ENCODE results near the gene ATP5F1D. TPM values are rescaled to one million over a fixed set of nuclear protein-coding genes. Genes with fewer than 3 reads are reported as not detected.

The ATP5F1D gene
- total RNA-seq, 1 experiment from 2014 or later, result 102 TPM

GRCh38 chr19:1235625-1236538 is 5.7 kb upstream of the ATP5F1D start:
- no peaks in the 10 kb centered on the region for H4K20me1 ChIP-seq (ENCODE audit: low read length)
- intact Hi-C loops (cut with micrococcal nuclease), result no loop called here
- H3K27me3 ChIP-seq (ENCODE audit: low read length), result no peaks in the 10 kb centered on the region
- H3F3A ChIP-seq (ENCODE audit: low read length, unreplicated experiment), result no peaks in the 10 kb centered on the region
- H3K79me2 ChIP-seq (ENCODE audit: low read length), result peaks cover under 1% of the 10 kb centered on the region; the same call in 1 of the 2 replicates
- peak overlapping the region; percentile 84 for H3K4me2 ChIP-seq (ENCODE audit: low read length)
- TF ChIP-seq EZH2 (IDR thresholded peaks at IDR 0.05; ENCODE audit: low read length, unreplicated experiment) (no peak), EZH2phosphoT487 (IDR thresholded peaks at IDR 0.05; ENCODE audit: borderline replicate concordance, low read length) (no peak)
- TF ChIP-seq, protein P1, sequence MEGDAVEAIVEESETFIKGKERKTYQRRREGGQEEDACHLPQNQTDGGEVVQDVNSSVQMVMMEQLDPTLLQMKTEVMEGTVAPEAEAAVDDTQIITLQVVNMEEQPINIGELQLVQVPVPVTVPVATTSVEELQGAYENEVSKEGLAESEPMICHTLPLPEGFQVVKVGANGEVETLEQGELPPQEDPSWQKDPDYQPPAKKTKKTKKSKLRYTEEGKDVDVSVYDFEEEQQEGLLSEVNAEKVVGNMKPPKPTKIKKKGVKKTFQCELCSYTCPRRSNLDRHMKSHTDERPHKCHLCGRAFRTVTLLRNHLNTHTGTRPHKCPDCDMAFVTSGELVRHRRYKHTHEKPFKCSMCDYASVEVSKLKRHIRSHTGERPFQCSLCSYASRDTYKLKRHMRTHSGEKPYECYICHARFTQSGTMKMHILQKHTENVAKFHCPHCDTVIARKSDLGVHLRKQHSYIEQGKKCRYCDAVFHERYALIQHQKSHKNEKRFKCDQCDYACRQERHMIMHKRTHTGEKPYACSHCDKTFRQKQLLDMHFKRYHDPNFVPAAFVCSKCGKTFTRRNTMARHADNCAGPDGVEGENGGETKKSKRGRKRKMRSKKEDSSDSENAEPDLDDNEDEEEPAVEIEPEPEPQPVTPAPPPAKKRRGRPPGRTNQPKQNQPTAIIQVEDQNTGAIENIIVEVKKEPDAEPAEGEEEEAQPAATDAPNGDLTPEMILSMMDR (conservative IDR thresholded peaks at IDR 0.05; ENCODE audit: low read depth, low read length), result no peak
- DNase-seq (peak; percentile 45), ATAC-seq (peak; percentile 39)
- H3K9me3 ChIP-seq (ENCODE audit: low read length), result no peaks in the 10 kb centered on the region
- no peak overlapping the region for H3K27ac ChIP-seq (ENCODE audit: low read length)
- no TSS peak for BruUV-seq (replicated peaks)
- no peaks in the 10 kb centered on the region for H3K36me3 ChIP-seq (ENCODE audit: low read depth, low read length)
- no peaks in the 10 kb centered on the region for H3K9me2 ChIP-seq (replicated peaks; ENCODE audit: low read length)
- peaks cover 11% of the 10 kb centered on the region for H3K4me1 ChIP-seq (ENCODE audit: insufficient read depth, low read length)
- ChIA-PET CTCF (no interaction called here), POLR2A (ENCODE audit: unreplicated experiment) (no interaction called here)
- 0 out of 2 replicates have a peak overlapping the region, but pooled peaks have one; percentile 34 for H2AFZ ChIP-seq (ENCODE audit: low read length)
- peak overlapping the region; percentile 62 for H3K4me3 ChIP-seq (ENCODE audit: low read length)
- no peak overlapping the region for H3K9ac ChIP-seq (ENCODE audit: low read length)

GRCh38 chr19:1236576-1236975 is 5.0 kb upstream of the ATP5F1D start:
- BruUV-seq (replicated peaks), result no TSS peak
- peaks cover 8% of the 10 kb centered on the region; the same call in 1 of the 2 replicates for H3K79me2 ChIP-seq (ENCODE audit: low read length)
- ATAC-seq (no peak), DNase-seq (no peak)
- H3F3A ChIP-seq (ENCODE audit: low read length, unreplicated experiment), result no peaks in the 10 kb centered on the region
- peak overlapping the region; percentile 81 for H3K4me3 ChIP-seq (ENCODE audit: low read length)
- ChIA-PET CTCF (no interaction called here), POLR2A (ENCODE audit: unreplicated experiment) (no interaction called here)
- no peak overlapping the region for H3K27ac ChIP-seq (ENCODE audit: low read length)
- H3K4me2 ChIP-seq (ENCODE audit: low read length), result peak overlapping the region; percentile 93
- no peaks in the 10 kb centered on the region for H4K20me1 ChIP-seq (ENCODE audit: low read length)
- no peaks in the 10 kb centered on the region for H3K9me2 ChIP-seq (replicated peaks; ENCODE audit: low read length)
- TF ChIP-seq EZH2 (IDR thresholded peaks at IDR 0.05; ENCODE audit: low read length, unreplicated experiment) (no peak), EZH2phosphoT487 (IDR thresholded peaks at IDR 0.05; ENCODE audit: borderline replicate concordance, low read length) (no peak)
- TF ChIP-seq, protein P1 (conservative IDR thresholded peaks at IDR 0.05; ENCODE audit: low read depth, low read length), result no peak
- intact Hi-C loops (cut with micrococcal nuclease), result no loop called here
- H3K9ac ChIP-seq (ENCODE audit: low read length), result no peak overlapping the region
- peaks cover 16% of the 10 kb centered on the region for H3K4me1 ChIP-seq (ENCODE audit: insufficient read depth, low read length)
- H3K36me3 ChIP-seq (ENCODE audit: low read depth, low read length), result no peaks in the 10 kb centered on the region
- H3K27me3 ChIP-seq (ENCODE audit: low read length), result no peaks in the 10 kb centered on the region
- 0 out of 2 replicates have a peak overlapping the region, but pooled peaks have one; percentile 34 for H2AFZ ChIP-seq (ENCODE audit: low read length)
- H3K9me3 ChIP-seq (ENCODE audit: low read length), result no peaks in the 10 kb centered on the region

Measured in PC-3 (cell line).